Lower leg skin (tissue), 4 donors: ENCODE measurements around the gene RPH3AL. TPM values are rescaled to one million over a fixed set of nuclear protein-coding genes. Genes with fewer than 3 reads are reported as not detected.
"Not testable (repeated sequence)": the region's sequence is repeated elsewhere in the genome, so short reads cannot be mapped to it uniquely, and the experiment has no call there.

ENCODE experiments used
- DNase-seq, 2 donors: peaks; one replicate each; pipeline ENCODE4 v3.0.0-alpha.2; 2019; ENCODE audit warnings: low spot score in 2 of 2
- H3K4me3 ChIP-seq: fragments of 200-600 bp; sonication (generic); 2 replicates; pipeline ENCODE4 v1.5.1; 2017; ENCODE audit warnings: mild to moderate bottlenecking, low read depth; ENCODE audit not compliant: poor library complexity, severe bottlenecking
- CTCF ChIP-seq, 3 donors: fragments of 450-650 bp; IDR thresholded peaks; one replicate each; pipeline ENCODE4 v1.5.1; 2016; ENCODE audit warnings: antibody characterized with exemption in 3 of 3, mild to moderate bottlenecking in 3 of 3, moderate library complexity in 2 of 3
- POLR2A ChIP-seq, 2 donors: fragments of 450-650 bp; IDR thresholded peaks; one replicate each; pipeline ENCODE4 v1.6.1; 2016 to 2017; ENCODE audit warnings: antibody characterized with exemption in 2 of 2, mild to moderate bottlenecking in 1 of 2, moderate library complexity in 1 of 2
- WGBS, 2 donors: methylation state at CpG; one replicate each; pipeline ENCODE4 v1.1.5; 2018; 5-methylcytosine and 5-hydroxymethylcytosine counted together
- intact Hi-C: fragments of 100-400 bp; cut with DNase I; formaldehyde crosslinking; loops from one replicate; pipeline ENCODE4 v1.15.0; 2023; ENCODE audit warnings: low total_unique reads
- total RNA-seq, 4 donors: library from RNA; depleted of rRNA; stranded (reverse); fragments of >200 nt; gene quantifications; one replicate each; pipeline ENCODE4 v1.1.0, GENCODE V29; 2016

Gene RPH3AL
- total RNA-seq, 4 donors from 2014 or later, result 8.6 to 22.9 (median 15.9) TPM

- TF ChIP-seq POLR2A (IDR thresholded peaks at IDR 0.05) (no peak), CTCF (IDR thresholded peaks at IDR 0.05) (no peak)
- intact Hi-C loops, result no loop called here
- DNase-seq, result no peak
- no peak overlapping the region for H3K4me3 ChIP-seq
- 71 to 81% methylated on average over 12 of the region's 12 CpGs for WGBS, 2 donors
Measured at GRCh38 chr17:223723-224471, 128.7 kb downstream of the RPH3AL start.

DNA sequence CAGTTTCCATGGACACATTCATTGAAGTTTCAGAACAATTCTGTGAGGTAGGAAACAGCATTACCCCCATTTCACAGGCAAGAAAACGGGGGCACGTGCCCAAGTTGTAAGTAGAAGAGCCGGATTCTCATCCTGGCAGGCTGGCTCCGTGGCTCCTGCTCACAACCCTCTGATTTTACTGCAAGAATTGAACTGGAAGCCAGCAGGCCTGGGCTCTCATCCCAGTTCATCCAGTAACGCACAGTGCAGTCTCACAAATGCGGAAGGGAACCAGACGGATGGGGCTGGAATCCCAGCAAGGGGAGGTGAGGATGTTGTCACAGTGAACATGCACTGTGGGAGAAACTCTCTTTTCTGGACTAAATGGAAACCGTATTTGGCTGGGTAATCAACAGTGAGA lies 130.4 kb downstream of the RPH3AL start:
- 59 to 63% methylated on average over 8 of the region's 8 CpGs for WGBS, 2 donors
- no peak for DNase-seq
- TF ChIP-seq CTCF (IDR thresholded peaks at IDR 0.05), result no peak
- TF ChIP-seq POLR2A (IDR thresholded peaks at IDR 0.05), result no peak
- H3K4me3 ChIP-seq, result no peak overlapping the region
- intact Hi-C loops, result no loop called here

DNA sequence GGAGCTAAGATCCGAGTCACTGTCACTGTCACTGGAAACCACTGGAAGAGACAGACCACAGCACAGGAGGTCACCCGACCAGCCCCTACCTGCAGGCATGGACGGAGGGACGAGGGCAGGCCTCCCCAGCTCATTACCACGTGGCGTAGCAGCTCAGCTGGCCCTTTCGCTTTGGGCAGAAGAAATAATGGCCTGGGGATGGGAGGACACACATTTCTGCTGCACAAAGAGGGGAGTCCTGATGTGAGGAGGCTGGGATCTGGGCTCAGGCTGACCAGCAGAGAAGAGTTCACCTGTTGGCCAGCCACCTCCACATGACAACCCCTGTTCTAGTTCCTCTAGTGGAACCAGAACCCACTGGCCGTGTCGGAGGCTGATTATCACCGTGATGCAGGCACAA lies 132.9 kb downstream of the RPH3AL start:
- intact Hi-C loops, result no loop called here
- TF ChIP-seq CTCF (IDR thresholded peaks at IDR 0.05) (no peak), POLR2A (IDR thresholded peaks at IDR 0.05) (no peak)
- DNase-seq, result no peak
- 89 to 94% methylated on average over 7 to 10 of the region's 10 CpGs for WGBS, 2 donors
- H3K4me3 ChIP-seq, result no peak overlapping the region

- no peak for TF ChIP-seq CTCF (IDR thresholded peaks at IDR 0.05)
- WGBS, 2 donors, result 72 to 81% methylated on average over 8 of the region's 8 CpGs
- H3K4me3 ChIP-seq, result no peak overlapping the region
- DNase-seq, result no peak
- intact Hi-C loops, result no loop called here
Measured at GRCh38 chr17:218432-219110, 134.0 kb downstream of the RPH3AL start.

DNA sequence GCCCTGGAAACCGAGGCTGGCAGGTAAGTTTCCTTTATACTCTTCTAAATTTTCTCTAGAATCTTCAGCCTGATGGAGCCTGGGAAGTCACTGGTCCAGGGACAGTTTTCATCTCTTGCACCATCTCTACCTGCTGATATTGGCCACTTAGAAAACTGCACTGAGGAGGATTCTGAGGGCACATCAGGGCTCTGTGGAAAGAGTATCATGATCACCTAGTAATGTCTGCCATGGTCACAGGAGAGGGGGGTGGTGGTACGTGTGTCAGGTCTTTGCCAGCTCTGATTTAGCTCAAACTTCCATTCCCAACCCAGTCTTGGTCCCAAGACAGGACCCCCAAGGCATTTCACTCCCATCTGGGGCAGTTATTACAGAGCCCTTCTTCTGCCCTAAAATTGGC lies 136.0 kb downstream of the RPH3AL start:
- WGBS, 2 donors, result 40 to 59% methylated on average over 2 of the region's 2 CpGs

DNA sequence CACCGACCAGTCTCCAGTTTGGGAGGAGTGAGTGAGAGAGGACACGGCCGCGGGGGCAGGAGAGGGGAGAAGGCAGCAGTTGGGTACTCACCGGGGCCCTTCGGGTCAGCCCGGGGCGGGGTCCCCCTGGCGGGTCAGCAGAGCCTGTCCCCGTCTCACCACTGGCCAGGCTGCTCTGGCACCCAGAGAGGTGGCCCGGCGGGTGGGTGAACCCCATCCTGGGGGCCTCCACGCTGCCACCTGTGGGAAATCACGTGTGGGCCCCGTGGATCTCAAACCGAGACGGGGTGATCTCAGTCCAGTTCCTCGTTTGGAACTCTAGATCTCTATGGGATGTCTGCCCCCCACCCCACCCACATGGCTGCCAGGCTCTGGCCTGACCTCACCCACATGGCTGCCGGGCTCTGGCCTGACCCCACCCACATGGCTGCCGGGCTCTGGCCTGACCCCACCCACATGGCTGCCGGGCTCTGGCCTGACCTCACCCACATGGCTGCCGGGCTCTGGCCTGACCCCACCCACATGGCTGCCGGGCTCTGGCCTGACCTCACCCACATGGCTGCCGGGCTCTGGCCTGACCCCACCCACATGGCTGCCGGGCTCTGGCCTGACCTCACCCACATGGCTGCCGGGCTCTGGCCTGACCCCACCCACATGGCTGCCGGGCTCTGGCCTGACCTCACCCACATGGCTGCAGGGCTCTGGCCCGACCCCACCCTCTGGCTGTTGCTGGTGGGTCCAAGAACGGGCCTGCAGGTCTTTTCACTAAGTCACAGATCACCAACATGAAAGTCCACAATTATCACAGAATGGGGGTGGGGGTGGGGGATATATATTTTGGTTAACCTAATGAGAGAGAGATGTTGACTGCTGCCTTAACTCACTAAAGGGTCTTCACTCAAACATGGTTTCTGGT lies 136.8 kb downstream of the RPH3AL start:
- 44 to 82% methylated on average over 11 to 19 of the region's 29 CpGs for WGBS, 2 donors
- DNase-seq, intact Hi-C loops, H3K4me3 ChIP-seq: not testable (repeated sequence)

More for the DNA sequence above, 136.0 kb downstream of the RPH3AL start:
- TF ChIP-seq CTCF (IDR thresholded peaks at IDR 0.05) (no peak), POLR2A (IDR thresholded peaks at IDR 0.05) (no peak)
- intact Hi-C loops, result no loop called here
- DNase-seq, result no peak
- H3K4me3 ChIP-seq, result no peak overlapping the region
